HG03095 (cell line): ENCODE measurements around the gene OTOA.
"Not testable (repeated sequence)": the region's sequence is repeated elsewhere in the genome, so short reads cannot be mapped to it uniquely, and the experiment has no call there.

Experiments
- ATAC-seq: cut with Tn5 transposase; IDR thresholded peaks from one replicate; pipeline ENCODE4 v1.9.1; 2021; ENCODE audit warnings: moderate library complexity; ENCODE audit not compliant: unreplicated experiment

OTOA gene

GRCh38 chr16:21717608-21718007 lies 53.8 kb downstream of the OTOA start:
- ATAC-seq = no peak

DNA sequence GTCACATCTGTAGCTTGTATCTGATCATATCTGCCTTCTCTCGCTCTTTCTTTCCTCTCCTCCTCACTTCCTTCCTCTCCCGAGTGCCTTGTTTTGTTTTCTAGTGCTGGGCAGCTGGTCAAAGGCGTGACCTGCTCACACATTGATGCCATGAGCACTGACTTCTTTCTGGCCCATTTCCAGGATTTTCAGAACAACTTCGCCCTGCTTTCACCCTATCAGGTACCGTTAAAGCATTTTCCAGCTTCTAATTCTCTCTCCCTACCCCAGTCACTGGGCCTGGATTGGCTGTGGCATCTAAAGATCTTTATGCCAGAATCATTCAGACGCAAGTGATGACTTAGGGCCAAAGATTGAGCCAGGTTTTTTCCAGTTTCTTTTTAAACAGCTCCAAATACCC lies 55.5 kb downstream of the OTOA start:
- ATAC-seq = no peak

DNA sequence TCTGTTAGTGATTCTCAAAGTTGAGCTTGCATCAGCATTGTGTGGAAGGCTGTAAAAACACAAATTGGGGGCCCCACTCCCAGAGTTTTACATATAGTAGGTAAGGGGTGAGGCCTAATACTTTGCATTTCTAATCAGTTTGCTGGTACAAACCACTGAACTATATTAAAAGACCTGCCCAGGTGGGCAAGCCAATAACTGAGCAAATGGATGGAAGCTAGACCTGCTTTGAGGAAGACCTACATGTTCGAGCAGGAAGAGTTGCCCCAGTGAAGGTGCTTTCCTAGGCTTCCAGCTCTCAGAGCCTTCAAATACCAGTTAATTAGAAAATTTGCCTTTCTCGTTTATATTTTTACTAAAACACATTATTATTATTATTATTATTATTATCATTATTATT lies 56.8 kb downstream of the OTOA start:
- ATAC-seq = no peak

GRCh38 chr16:21722771-21723455 lies 59.1 kb downstream of the OTOA start:
- ATAC-seq = no peak

GRCh38 chr16:21723532-21723931 lies 59.8 kb downstream of the OTOA start:
- no peak for ATAC-seq

GRCh38 chr16:21727344-21727743 lies 63.6 kb downstream of the OTOA start:
- no peak for ATAC-seq

GRCh38 chr16:21731233-21731632 lies 67.5 kb downstream of the OTOA start:
- ATAC-seq = not testable (repeated sequence)

DNA sequence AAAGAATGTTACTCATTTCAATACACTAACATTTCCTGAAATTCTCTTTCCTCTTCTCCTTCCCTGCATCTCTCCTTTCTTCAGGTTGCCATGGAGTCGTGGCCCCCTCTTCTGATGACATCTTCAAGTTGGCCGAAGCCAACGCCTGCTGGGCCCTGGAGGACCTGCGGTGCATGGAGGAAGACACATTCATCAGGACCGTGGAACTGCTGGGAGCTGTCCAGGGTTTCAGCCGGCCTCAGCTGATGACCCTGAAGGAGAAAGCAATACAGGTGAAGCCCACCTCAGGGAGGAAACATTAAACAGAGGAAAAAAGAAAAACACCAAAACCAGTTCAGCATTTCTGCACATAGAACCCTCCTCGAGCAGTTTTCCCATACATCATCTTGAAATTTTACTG lies 76.9 kb downstream of the OTOA start:
- not testable (repeated sequence) for ATAC-seq

- ATAC-seq = not testable (repeated sequence)
Measured at GRCh38 chr16:21756192-21757079, 92.7 kb downstream of the OTOA start.

DNA sequence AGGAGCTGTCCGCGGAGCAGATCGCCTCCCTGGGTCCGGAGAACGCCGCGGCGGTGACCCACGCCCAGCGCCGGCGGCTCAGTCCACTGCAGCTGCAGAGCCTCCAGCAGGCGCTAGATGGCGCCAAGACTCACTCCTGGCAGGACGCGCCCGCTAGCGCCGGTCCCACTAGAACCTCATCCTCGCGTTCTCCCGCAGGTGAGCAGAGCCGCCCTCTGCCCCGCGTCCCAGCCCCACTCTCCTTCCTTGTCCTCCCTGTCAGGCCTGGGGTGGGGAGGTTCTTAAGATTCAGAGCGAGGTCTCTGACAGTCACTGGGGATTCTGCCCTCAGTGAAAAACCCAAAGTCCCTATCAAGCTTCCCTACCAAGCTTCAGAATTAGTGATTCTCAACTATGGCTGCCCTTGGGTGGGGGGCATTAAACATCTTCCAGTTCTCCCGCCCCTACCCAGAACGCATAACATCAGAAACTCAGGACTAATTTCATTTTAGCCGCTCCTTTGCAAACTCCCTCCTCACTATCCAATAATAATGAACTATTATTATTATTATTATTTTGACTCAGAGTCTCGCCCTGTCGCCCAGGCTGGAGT lies 93.4 kb downstream of the OTOA start:
- ATAC-seq = peak; percentile 77

DNA sequence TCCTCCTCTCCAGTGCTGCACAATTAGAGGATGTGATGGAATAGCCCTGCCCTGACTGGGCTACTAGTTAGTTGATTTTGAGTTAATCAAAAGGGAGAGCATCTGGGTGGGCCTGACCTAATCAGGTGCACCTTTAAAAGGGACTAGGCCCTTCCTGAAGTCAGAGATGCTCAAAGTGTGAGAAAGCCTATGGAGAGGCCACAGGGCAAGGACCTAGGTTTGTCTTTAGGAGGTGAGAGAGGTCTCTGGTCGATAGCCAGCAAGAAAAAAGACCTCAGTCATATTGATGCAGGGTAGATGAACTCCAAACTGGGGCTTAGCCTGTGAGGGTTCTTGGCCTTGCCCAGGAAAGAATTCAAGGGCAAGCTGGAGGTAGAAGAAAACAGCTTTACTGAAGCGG lies 104.5 kb downstream of the OTOA start:
- not testable (repeated sequence) for ATAC-seq

DNA sequence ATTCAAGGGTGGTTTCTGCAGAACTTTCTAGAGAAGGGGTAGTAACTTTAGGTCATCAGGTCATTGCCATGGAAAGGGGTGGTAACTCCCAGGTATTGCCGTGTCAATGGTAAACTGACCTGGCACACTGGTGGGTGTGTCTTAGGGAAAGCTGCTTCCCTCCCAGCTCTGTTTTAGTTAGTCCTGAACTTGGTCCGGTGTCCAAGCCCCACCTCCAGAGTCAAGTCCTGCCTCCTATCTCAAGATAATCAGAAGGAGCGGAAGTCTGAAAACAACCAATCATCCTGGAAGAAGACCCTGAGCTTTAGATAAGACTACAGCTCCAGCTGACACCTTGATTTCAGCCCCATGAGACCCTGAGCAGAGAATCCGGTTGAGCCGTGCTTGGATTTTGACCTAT lies 105.0 kb downstream of the OTOA start:
- ATAC-seq = not testable (repeated sequence)

DNA sequence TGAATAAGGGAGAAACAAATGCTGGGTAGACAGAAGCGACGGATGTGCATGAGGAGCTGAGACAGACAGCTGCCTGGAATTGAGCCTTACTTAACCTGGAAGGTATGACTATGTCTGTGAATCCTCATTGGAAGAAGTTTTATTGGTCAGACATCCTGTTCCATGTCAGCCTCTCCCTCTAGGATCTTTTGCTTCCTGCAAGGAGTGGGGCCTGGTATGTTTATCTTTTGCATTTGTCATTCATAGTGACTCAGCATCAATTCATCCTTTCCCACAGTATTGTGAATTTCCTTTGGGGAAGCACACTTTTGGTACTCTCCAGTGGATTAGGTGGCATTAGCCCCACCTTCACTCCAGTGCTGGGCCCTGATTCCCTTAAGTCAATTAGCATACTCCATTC lies 105.5 kb downstream of the OTOA start:
- not testable (repeated sequence) for ATAC-seq

- ATAC-seq = not testable (repeated sequence)
Measured at GRCh38 chr16:21770584-21770983, 106.8 kb downstream of the OTOA start.

DNA sequence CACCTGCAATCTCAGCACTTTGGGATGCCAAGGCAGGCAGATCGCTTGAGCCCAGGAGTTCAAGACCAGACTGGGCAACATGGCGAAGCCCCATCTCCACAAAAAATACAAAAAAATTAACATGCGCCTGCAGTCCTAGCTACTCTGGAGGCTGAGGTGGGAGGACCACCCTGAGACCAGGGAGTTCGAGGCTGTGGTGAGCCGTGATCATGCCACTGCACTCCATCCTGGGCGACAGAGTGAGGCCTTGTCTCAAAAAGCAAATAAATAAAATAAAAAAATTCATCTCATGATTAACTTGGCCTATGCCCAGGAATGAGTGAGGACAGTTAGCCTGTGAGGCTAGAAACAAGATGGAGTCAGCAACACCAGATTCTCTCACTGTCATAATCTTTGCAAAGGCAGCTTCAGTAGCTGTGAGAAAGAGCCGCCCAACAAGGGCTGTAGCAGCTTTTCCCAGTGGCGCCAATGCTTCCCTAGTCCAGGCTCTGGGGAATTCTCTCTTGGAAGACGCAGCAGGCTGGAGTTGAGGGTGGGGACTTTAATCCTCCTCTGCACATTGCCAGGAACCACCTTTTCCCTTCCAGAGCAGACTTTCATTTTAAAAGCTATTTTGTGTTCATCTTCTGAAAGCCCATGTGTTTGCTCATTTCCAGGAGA lies 108.9 kb downstream of the OTOA start:
- ATAC-seq = not testable (repeated sequence)

GRCh38 chr16:21773207-21773553 lies 109.4 kb downstream of the OTOA start:
- ATAC-seq = not testable (repeated sequence)

DNA sequence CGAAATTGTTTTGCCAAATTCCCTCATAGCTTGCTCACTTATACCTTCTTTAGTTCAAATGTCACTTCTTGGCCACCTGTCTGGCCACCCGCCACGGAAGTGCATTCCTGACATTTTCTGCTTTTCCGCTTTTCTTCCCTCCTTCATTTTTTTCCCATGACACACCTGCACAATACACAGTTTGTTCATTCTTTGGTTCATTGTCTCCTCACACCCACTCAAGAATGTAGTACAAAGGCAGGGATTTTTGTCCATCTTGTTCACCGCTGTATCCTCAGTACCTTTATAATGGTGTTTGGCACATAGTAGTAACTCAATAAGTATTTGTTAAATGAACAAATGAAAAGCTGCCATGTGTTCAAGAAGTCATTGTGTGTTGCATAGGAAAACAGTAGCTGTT lies 116.8 kb downstream of the OTOA start:
- not testable (repeated sequence) for ATAC-seq

GRCh38 chr16:21790506-21790905 lies 126.7 kb downstream of the OTOA start:
- not testable (repeated sequence) for ATAC-seq

DNA sequence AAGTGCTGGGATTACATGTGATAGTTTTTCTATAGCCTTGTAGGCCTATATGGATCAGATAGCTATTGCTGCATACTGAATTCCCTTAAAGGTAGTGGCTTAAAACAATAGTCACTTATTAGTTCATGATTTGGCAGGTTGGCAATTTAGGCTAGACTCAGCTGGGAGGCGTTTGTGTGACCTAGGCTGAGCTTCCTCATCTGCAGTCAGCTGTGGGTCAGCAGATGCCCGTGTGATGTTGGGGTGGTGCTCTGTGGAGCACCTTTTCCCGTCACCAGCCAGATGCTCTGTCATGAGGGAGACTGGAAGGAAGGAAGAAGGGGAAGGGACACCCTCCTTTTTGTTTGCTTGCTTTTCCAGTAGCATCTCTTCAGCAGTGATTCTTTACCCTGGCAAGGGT lies 129.5 kb downstream of the OTOA start:
- not testable (repeated sequence) for ATAC-seq

DNA sequence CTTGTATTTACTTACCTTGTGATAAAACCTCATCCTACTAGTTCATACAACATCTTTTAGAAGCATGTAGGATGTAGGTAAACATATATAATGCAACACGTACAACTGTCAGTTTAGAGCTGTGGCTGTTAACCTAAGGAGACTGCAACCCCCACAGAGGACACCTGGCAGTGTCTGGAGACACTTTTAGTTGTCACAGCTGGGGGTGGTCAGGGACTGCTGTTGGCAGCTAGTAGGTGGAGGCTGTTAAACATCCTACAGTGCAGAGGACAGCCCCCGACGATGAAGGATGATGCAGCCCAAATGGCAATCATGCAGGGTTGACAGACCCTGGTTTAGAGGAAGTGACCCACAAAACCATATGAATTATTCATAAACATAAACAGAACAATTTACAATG lies 134.8 kb downstream of the OTOA start:
- ATAC-seq = not testable (repeated sequence)
